GM12864 (cell line): ENCODE measurements around the gene NLN.
"Not testable (repeated sequence)": the region's sequence is repeated elsewhere in the genome, so short reads cannot be mapped to it uniquely, and the experiment has no call there.

Source experiments
- DNase-seq: peaks from one replicate; pipeline ENCODE4 v3.0.0-alpha.2; 2011; ENCODE audit warnings: low read depth
- H3K4me3 ChIP-seq: 2 replicates; pipeline ENCODE4 v1.5.1; 2011; ENCODE audit warnings: mild to moderate bottlenecking, low read depth, low read length, control low read depth
- CTCF ChIP-seq: IDR thresholded peaks from 2 replicates; pipeline ENCODE4 v1.5.1; 2011; ENCODE audit warnings: low read depth, mild to moderate bottlenecking, moderate library complexity, low read length, control low read depth, inconsistent platforms; ENCODE audit errors: missing control alignments

NLN gene

DNA sequence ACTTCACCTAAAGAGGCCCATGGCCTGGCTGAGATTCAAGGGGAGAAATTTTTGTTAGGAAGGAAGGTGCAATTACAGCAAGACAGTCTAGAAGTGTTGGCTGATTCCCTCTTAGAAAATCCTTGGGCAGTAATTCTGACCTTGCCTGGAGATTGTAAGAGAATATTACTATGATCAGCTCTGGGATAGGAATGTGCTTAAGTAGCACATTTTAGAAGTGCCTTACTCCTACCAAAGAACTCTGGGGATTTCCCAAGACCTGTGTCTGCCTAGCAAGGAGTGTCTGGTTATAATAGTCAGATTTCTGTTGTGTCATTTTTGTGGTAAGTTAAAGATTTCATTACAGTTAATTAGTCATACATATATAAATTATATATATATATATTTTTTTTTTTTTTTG is 52.3 kb downstream of the NLN start:
- no peak for TF ChIP-seq CTCF
- DNase-seq, result no peak

GRCh38 chr5:65775476-65775875 is 53.5 kb downstream of the NLN start:
- TF ChIP-seq CTCF, result no peak
- no peak overlapping the region for H3K4me3 ChIP-seq
- no peak for DNase-seq

More for the DNA sequence above, 52.3 kb downstream of the NLN start:
- no peak overlapping the region for H3K4me3 ChIP-seq

DNA sequence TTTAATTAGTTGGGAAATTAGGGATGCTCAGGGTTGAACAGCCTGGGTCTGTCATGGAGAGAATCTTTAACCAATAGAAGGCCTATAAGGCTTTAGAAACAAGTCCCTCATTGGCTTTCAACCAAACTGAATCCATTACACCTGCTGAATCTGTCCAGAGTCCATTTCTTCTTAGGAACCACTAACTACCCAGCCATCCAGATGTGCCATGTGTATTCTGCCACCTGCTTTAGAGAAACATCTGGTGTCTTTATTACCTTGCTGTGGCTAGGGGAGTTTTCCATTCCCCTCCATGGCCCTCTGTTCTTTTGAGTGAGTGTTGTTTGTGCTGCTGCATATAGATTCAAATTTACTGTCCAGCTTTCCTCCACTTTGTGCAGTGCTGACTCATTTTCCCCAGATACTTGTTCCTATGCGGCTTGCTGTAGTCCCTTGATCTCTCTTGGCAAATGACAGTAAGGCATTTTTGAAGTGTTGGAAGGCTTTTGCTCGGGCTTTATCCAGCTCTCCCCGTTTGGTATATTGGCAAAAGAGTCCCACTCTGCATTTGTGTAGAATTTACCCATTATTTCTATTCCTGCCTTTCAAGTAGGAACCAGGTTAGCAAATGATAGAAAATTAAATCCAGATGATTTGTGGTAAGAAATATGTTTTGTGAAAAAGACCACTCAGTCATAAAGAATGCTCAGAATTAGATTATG is 54.6 kb downstream of the NLN start:
- no peak overlapping the region for H3K4me3 ChIP-seq
- no peak for DNase-seq
- no peak for TF ChIP-seq CTCF

GRCh38 chr5:65778126-65778525 is 56.1 kb downstream of the NLN start:
- no peak overlapping the region for H3K4me3 ChIP-seq
- no peak for TF ChIP-seq CTCF
- DNase-seq, result no peak

- peak; percentile 5 for DNase-seq
- TF ChIP-seq CTCF, result no peak
- H3K4me3 ChIP-seq, result no peak overlapping the region
These were observed 57.6 kb downstream of the NLN start for GRCh38 chr5:65779643-65780042.

GRCh38 chr5:65788296-65788695 is 66.3 kb downstream of the NLN start:
- not testable (repeated sequence) for DNase-seq, H3K4me3 ChIP-seq

DNA sequence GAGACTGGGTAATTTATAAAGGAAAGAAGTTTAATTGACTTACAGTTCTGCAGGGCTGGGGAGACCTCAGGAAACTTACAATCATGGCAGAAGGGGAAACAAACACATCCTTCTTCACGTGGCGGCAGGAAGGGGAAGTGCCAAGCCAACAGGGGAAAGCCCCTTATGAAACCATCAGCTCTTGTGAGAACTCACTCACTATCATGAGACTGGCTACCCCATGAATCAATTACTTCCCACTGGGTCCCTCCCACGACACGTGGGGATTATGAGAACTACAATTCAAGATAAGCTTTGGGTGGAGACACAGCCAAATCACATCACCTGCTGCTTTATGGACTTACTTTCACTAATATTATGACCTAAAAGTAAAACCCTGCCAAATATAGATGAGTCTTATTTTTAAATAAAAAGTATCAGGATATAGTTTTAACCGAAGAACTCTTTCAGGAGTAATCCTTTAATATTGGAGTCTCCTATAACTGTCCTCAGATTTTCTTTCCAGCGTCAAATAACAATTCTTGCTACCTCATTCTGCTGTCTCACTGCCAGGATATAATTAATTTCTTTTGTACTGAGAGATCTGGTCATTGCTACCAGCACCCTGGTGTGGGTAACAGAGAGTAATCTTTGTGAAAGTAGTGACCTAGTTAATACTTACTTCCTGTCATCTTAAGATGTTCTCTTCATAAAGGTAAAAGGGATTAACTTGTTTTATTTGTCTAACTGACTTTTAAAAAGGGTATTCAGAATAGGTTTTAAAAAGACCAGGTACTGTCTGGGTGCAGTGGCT is 68.6 kb downstream of the NLN start:
- no peak for TF ChIP-seq CTCF
- peak; percentile 3 for DNase-seq
- no peak overlapping the region for H3K4me3 ChIP-seq
